HuH-7.5 (cell line): ENCODE data around the gene CCNF.

Experiments
- DNase-seq: peaks from one replicate; pipeline ENCODE4 v3.0.0; 2011; ENCODE audit warnings: low spot score

Gene CCNF

DNA sequence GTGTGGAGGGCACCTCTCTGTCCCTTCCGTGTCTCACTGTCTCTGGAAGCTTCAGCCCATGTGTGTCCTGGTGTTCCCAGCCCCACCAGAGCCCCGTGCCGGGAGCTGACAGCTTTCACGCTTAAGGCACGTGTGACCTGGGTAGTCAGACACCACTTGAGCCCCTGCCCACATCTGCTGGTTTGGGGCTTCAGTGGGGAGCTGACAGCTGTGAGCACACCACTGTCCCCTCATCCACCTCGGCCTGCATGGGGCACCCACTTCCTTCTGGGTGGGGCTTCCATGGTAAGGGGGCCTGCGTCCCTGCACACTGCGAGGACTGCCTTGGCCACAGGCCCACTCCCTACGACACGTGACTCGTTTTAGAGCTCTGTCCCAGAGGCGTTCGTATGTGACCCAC, 28.0 kb downstream of the CCNF start:
- DNase-seq, result no peak

- DNase-seq, result no peak
Measured at GRCh38 chr16:2457946-2458345, 28.7 kb downstream of the CCNF start.

- DNase-seq, result no peak
Measured at GRCh38 chr16:2458887-2459646, 29.8 kb downstream of the CCNF start.

DNA sequence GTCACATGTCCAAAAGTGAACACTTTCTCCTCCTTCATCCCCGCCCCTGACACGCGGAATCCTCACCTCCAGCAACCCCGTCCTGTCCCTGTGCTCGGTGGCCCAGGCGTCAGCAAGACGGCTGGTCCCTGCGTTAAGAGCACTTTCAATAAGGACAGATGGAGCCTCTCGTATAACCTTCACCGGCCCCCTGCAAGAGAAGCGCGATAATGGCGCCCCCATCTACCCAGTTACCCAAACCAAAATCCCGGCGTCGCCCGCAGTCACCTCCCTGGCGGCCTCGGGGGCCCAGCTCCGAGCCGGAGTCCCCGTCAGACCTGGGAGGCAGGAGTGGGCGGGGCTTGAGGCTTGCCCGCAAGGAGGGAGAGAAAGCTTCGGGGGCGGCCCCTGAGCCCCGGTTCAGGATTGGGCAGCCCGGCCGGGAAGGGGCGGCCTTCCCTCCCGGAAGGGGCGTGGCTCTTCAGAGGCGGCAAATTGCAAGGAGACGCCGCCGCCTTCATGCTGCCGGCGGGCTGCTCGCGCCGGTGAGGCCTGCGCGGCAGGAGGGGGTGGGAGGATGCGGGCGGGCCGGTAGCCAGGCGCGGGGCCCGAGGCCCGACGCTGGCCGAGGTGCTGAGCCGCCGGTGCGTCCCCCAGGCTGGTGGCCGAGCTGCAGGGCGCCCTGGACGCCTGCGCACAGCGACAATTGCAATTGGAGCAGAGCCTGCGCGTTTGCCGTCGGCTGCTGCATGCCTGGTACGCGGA, 30.6 kb downstream of the CCNF start, which contains the start of gene TEDC2:
TEDC2 (plus strand) TSS at position 463 of the 744 bp plus-strand sequence; CDS start at position 499, 36 bp downstream.
- DNase-seq, result peak; percentile 98

DNA sequence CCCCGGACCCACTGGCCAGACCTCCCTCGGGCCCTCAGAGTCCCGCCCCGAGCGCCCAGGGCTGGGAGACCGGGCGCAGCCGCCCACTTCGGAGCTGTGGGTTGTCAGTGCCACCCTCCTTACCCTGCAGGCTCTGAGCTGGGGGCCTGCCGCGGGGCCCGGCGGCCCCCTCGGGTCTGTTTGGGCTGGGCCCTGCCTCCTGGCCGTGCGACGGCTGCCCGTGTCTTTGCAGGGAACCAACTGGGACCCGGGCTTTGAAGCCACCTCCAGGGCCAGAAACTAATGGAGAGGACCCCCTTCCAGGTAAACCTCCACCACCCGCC, 31.1 kb downstream of the CCNF start:
- no peak for DNase-seq

GRCh38 chr16:2460916-2461315, 31.7 kb downstream of the CCNF start:
- DNase-seq, result no peak

DNA sequence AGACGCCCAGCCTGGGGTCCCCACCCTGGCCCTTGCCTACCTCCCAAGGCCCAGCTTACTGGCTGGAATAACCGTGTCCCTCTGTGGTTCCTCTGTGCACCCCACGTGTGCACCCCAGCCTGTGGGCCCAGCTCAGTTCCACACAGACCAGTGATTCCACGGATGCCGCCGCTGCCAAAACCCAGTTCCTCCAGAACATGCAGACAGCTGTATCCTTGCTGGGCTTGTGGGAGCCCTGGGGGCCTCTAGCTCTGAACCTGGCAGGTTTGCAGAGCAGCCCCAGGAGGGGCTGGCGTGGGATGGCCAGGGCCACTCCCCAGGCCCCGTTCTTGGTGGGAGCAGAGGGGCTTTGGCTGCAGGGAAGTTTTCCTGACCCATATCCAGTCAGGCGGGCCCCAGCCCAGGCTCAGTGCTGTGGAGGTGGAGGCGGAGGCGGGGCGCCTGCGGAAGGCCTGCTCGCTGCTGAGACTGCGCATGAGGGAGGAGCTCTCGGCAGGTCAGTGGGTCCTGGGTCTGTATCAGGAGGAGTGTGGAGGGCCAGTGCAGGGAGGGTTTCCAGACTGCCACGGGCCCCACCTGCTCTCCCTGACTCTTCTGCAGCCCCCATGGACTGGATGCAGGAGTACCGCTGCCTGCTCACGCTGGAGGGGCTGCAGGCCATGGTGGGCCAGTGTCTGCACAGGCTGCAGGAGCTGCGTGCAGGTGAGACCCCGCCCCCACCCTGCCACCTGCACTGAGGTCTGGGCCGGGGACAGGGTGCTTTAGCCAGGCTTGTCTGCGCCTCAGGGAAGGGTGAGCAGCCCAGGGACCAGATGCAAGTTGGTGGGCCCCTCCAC, 33.0 kb downstream of the CCNF start:
- no peak for DNase-seq

- no peak for DNase-seq
Measured at GRCh38 chr16:2464333-2464732, 35.1 kb downstream of the CCNF start.

GRCh38 chr16:2465653-2466415, 36.6 kb downstream of the CCNF start:
- peak; percentile 47 for DNase-seq

- no peak for DNase-seq
Measured at GRCh38 chr16:2466667-2467527, 37.6 kb downstream of the CCNF start.

- DNase-seq, result peak; percentile 47
Measured at GRCh38 chr16:2467528-2468232, 38.4 kb downstream of the CCNF start.

DNA sequence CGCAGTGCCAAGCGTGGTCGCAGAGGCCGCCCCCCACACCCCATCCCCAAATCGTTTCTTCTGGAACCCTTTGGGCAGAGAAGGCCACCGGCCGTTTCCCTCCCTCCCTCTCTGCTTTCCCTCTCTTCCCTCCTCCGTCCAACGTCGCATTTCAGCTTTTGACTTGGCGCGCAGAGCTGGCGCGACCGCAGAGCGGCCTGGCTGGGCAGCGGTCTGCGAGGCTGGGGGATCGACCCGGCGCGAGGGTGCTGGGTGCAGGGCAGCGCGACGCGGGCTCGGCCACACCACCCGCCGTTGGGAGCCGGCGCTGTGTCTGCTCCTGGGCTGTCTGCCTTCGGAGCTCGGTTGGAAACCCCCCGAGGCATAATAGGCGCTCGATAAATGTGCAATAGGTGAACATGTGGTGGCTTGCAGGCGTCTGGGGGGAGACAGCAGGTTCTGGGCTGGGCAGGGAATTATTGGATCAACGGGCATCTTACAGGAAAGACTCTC, 39.0 kb downstream of the CCNF start:
- peak; percentile 68 for DNase-seq

DNA sequence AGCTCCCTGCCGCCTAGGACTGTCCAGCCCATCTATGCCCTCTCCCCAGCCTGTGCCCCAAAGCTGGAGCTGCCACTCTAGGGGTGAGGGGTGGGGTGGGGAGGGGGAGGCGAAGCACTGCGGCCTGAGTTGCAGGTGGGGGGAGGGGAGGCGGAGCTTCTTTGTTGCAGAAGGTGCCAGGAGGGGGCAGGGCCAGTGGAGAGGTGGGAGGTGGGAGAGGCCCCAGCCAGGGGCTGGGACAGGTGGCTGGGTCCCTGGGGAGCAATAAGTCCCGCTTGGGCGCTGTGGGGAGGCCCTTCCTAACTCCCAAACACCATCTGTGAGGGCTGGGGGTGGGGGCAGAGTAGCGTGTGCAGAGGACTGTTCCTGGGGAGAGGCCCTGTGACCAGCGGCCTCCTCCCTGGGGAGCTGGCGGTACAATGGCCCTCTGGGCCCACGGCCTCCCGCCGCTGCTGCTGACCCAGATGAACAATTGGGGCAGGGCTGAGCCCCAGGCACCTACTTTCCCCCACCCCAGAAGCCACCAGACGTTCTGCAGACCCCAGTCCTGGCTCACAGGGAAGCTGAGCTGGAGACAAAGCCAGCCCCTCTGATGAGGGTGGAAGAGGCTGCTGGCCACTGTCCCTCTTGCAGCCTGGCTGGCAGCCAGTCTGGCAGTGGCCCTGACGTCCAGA, 39.6 kb downstream of the CCNF start:
- peak; percentile 52 for DNase-seq

GRCh38 chr16:2469399-2470233, 40.4 kb downstream of the CCNF start:
- DNase-seq, result peak; percentile 44

GRCh38 chr16:2470234-2470601, 41.0 kb downstream of the CCNF start:
- DNase-seq, result no peak

- DNase-seq, result no peak
Measured at GRCh38 chr16:2470603-2471015, 41.4 kb downstream of the CCNF start.

DNA sequence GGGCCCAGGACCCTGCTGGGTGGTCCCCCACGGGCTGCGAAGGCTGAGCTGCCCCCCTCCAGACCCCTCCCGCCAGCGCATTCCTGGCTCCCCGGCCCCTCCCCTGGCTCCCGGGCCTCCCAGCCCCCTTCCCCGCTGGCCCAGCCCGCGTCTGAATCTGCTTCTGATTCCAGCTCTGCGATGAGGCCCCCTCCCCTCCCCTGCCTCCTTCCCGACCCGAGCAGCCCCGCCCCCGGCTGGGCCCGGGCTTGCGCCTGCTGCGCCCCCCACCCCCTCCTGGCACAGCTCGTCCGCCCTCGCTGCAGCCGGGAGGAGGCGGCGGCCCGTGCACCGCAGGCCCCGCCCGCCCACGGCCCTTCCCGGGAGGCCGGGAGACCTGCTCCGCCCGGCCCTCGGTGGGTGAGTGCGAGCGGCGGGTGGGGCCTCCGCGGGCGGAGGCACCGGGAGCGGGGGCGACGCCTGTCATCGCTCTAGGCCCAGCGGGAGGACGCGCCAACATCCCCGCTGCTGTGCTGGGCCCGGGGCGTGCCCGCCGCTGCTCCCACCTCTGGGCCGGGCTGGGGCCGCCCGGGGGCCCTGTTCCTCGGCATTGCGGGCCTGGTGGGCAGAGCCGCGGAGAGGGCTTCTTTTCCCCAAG, 41.9 kb downstream of the CCNF start, which contains the start of gene NTN3:
NTN3 (plus strand) TSS at position 282 of the 637 bp plus-strand sequence. CDS start 405 bp downstream, outside the sequence.
- DNase-seq, result peak; percentile 50
